ENCODE measurements around the gene FBN1. TPM values are rescaled to one million over a fixed set of nuclear protein-coding genes. Genes with fewer than 3 reads are reported as not detected.

Gene FBN1
- total RNA-seq (ENCODE audit: unreplicated experiment): 54.0 TPM
- long read RNA-seq: 0 reads

- H3K9me3 Mint-ChIP-seq (ENCODE audit: unreplicated experiment): no peaks in the 10 kb centered on the region
- H3K36me3 Mint-ChIP-seq (ENCODE audit: low read depth, unreplicated experiment): no peaks in the 10 kb centered on the region
- TF ChIP-seq, protein P1, sequence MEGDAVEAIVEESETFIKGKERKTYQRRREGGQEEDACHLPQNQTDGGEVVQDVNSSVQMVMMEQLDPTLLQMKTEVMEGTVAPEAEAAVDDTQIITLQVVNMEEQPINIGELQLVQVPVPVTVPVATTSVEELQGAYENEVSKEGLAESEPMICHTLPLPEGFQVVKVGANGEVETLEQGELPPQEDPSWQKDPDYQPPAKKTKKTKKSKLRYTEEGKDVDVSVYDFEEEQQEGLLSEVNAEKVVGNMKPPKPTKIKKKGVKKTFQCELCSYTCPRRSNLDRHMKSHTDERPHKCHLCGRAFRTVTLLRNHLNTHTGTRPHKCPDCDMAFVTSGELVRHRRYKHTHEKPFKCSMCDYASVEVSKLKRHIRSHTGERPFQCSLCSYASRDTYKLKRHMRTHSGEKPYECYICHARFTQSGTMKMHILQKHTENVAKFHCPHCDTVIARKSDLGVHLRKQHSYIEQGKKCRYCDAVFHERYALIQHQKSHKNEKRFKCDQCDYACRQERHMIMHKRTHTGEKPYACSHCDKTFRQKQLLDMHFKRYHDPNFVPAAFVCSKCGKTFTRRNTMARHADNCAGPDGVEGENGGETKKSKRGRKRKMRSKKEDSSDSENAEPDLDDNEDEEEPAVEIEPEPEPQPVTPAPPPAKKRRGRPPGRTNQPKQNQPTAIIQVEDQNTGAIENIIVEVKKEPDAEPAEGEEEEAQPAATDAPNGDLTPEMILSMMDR (IDR thresholded peaks at IDR 0.05; ENCODE audit: unreplicated experiment): no peak
- peak; percentile 72 for DNase-seq (ENCODE audit: low spot score)
- peaks cover 14% of the 10 kb centered on the region for H3K4me1 Mint-ChIP-seq (ENCODE audit: unreplicated experiment)
- peak within 1 kb of the TSS; percentile 88 for H3K4me3 Mint-ChIP-seq (ENCODE audit: unreplicated experiment)
- H3K27me3 Mint-ChIP-seq (ENCODE audit: unreplicated experiment): peaks cover 8% of the 10 kb centered on the region
- peak within 1 kb of the TSS; percentile 31 for H3K27ac Mint-ChIP-seq (ENCODE audit: unreplicated experiment)
These were observed at the start of gene FBN1 for GRCh38 chr15:48645558-48646330. Gene FBN1, minus strand, starts transcription at chr15:48645709. Its CDS starts 940 bp downstream, at chr15:48644769.

DNA sequence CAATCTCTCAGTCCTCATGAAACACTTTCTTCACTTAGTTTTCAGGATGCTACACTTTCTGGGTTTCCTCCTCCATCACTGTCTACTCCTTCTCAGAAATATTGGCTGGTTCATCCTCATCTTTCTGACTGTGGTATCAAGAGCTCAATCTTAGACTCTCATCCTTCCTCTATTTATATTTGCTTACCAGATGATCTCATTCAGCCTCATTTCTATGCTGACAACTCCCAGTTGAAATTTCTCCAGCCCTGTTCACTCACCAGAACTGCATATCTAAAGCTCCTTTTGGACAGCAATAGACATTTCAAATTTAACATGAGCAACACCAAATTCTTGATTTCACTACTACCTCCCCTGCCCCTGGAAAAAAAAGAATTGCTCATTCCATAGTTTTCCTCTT lies 48.0 kb upstream of the FBN1 start:
- no peak for DNase-seq (ENCODE audit: low spot score)
- Mint-ChIP-seq H3K27ac (ENCODE audit: unreplicated experiment) (no peak overlapping the region), H3K4me1 (ENCODE audit: unreplicated experiment) (peaks cover 4% of the 10 kb centered on the region), H3K9me3 (ENCODE audit: unreplicated experiment) (no peaks in the 10 kb centered on the region), H3K36me3 (ENCODE audit: low read depth, unreplicated experiment) (no peaks in the 10 kb centered on the region), H3K27me3 (ENCODE audit: unreplicated experiment) (no peaks in the 10 kb centered on the region), H3K4me3 (ENCODE audit: unreplicated experiment) (no peak overlapping the region)
- TF ChIP-seq, protein P1 (IDR thresholded peaks at IDR 0.05; ENCODE audit: unreplicated experiment): no peak

DNA sequence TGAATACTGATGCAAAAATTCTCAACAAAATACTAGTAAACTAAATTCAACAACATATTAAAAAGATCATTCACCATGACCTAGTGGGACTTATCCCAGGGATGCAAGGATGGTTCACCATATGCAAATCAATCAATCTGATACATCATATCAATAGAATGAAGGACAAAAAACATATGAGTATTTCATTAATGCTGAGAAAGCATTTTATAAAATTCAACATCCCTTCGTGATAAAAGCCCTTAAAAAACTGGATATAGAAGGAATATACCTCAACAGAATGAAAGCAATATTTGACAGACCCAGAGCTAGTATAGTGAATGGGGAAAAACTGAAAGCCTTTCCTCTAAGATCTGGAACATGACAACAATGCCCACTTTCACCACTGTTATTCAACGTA lies 43.0 kb upstream of the FBN1 start:
- DNase-seq (ENCODE audit: low spot score): no peak
- H3K4me1 Mint-ChIP-seq (ENCODE audit: unreplicated experiment): no peaks in the 10 kb centered on the region
- no peak overlapping the region for H3K27ac Mint-ChIP-seq (ENCODE audit: unreplicated experiment)
- no peaks in the 10 kb centered on the region for H3K36me3 Mint-ChIP-seq (ENCODE audit: low read depth, unreplicated experiment)
- H3K9me3 Mint-ChIP-seq (ENCODE audit: unreplicated experiment): no peaks in the 10 kb centered on the region
- TF ChIP-seq, protein P1 (IDR thresholded peaks at IDR 0.05; ENCODE audit: unreplicated experiment): no peak
- H3K27me3 Mint-ChIP-seq (ENCODE audit: unreplicated experiment): no peaks in the 10 kb centered on the region
- H3K4me3 Mint-ChIP-seq (ENCODE audit: unreplicated experiment): no peak overlapping the region

GRCh38 chr15:48683991-48684765 lies 38.7 kb upstream of the FBN1 start:
- Mint-ChIP-seq H3K27ac (ENCODE audit: unreplicated experiment) (no peak overlapping the region), H3K4me3 (ENCODE audit: unreplicated experiment) (no peak overlapping the region), H3K27me3 (ENCODE audit: unreplicated experiment) (no peaks in the 10 kb centered on the region), H3K4me1 (ENCODE audit: unreplicated experiment) (no peaks in the 10 kb centered on the region), H3K9me3 (ENCODE audit: unreplicated experiment) (no peaks in the 10 kb centered on the region), H3K36me3 (ENCODE audit: low read depth, unreplicated experiment) (no peaks in the 10 kb centered on the region)
- no peak for DNase-seq (ENCODE audit: low spot score)
- TF ChIP-seq, protein P1 (IDR thresholded peaks at IDR 0.05; ENCODE audit: unreplicated experiment): no peak
